GM23338 (cell line): ENCODE data around the gene AACS.

Experiments
- POLR2AphosphoS5 ChIP-seq: IDR thresholded peaks from 2 replicates; pipeline ENCODE4 v1.6.1; 2016; ENCODE audit warnings: antibody characterized with exemption, low read depth
- TF ChIP-seq, protein P1 (sequence below), 2 experiments: fragments of 200-600 bp in 1 of 2; sonication (generic) in 1 of 2; conservative IDR thresholded peaks; 2 replicates each; pipeline versions ENCODE4 v1.5.1 to v1.6.1; 2016 to 2017; ENCODE audit warnings: antibody characterized with exemption in 2 of 2, low read depth in 2 of 2, mild to moderate bottlenecking in 2 of 2, moderate library complexity in 1 of 2

DNA sequence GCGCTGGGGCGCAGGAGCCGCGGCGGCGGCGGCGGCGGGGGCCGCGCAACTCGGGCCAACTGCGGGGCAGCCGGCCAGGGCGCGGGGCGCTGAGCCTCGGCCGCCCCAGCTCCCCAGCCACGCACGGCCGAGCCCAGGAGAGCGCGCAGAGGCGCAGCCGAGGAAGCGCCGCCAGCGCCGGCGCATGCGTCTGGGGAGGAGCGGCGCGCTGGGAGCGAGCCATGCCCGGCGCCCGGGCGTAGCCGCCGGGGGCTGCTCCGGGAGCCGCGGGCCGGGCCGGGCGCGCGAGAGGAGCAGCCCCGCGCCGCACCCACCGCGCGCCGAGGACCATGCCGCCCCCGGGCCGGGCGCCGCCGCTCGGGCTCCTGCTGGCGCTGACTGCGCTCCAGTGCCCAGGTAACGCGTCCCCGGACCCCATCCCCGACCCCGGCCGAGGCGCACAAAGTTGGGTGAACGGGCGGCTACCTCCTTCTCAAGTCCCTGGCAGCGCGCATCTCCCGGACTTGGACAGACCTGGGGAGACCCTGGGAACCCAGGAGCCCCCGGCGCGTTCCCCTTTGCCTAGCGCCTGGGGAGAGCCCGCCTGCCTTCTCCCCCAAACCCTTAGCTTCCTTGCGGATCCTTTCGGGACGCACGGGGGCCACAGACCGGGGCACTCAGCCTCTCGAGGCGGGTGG is 121.4 kb downstream of the AACS start:
- TF ChIP-seq POLR2AphosphoS5: no peak
- TF ChIP-seq, protein P1, sequence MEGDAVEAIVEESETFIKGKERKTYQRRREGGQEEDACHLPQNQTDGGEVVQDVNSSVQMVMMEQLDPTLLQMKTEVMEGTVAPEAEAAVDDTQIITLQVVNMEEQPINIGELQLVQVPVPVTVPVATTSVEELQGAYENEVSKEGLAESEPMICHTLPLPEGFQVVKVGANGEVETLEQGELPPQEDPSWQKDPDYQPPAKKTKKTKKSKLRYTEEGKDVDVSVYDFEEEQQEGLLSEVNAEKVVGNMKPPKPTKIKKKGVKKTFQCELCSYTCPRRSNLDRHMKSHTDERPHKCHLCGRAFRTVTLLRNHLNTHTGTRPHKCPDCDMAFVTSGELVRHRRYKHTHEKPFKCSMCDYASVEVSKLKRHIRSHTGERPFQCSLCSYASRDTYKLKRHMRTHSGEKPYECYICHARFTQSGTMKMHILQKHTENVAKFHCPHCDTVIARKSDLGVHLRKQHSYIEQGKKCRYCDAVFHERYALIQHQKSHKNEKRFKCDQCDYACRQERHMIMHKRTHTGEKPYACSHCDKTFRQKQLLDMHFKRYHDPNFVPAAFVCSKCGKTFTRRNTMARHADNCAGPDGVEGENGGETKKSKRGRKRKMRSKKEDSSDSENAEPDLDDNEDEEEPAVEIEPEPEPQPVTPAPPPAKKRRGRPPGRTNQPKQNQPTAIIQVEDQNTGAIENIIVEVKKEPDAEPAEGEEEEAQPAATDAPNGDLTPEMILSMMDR (conservative IDR thresholded peaks at IDR 0.05; ENCODE audit: low read depth in 2 of 2): no peak
